GM06990 (cell line): ENCODE results near the gene HSD17B4.
"Not testable (repeated sequence)": the region's sequence is repeated elsewhere in the genome, so short reads cannot be mapped to it uniquely, and the experiment has no call there.

ENCODE experiments used
- DNase-seq: peaks from one replicate; pipeline ENCODE4 v3.0.0-alpha.2; 2011; ENCODE audit not compliant: insufficient read length; ENCODE audit errors: extremely low read depth
- H3K27me3 ChIP-seq: replicated peaks from 2 replicates; pipeline ENCODE4 v1.6.0; 2011; ENCODE audit warnings: low read length; ENCODE audit not compliant: control insufficient read depth, insufficient read depth
- H3K36me3 ChIP-seq: 2 replicates; pipeline ENCODE4 v1.5.1; 2011; ENCODE audit warnings: low read length; ENCODE audit not compliant: control insufficient read depth, insufficient read depth
- H3K4me3 ChIP-seq: replicated peaks from 2 replicates; pipeline ENCODE4 v1.5.1; 2011; ENCODE audit warnings: low read depth, mild to moderate bottlenecking, control low read depth, low read length
- CTCF ChIP-seq: IDR thresholded peaks from 2 replicates; pipeline ENCODE4 v1.5.1; 2011; ENCODE audit warnings: low read length, control low read depth, mild to moderate bottlenecking, inconsistent platforms; ENCODE audit not compliant: insufficient read depth, poor library complexity, severe bottlenecking

The HSD17B4 gene

GRCh38 chr5:119473241-119473640, 20.9 kb downstream of the HSD17B4 start:
- Histone ChIP-seq H3K36me3 (peaks cover 4% of the 10 kb centered on the region), H3K27me3 (no peaks in the 10 kb centered on the region), H3K4me3 (no peak overlapping the region)
- no peak for TF ChIP-seq CTCF
- DNase-seq = no peak

GRCh38 chr5:119476341-119476740, 24.0 kb downstream of the HSD17B4 start:
- peaks cover 2% of the 10 kb centered on the region for H3K36me3 ChIP-seq
- TF ChIP-seq CTCF = no peak
- DNase-seq = no peak

GRCh38 chr5:119478781-119479180, 26.5 kb downstream of the HSD17B4 start:
- Histone ChIP-seq H3K36me3 (peaks cover 2% of the 10 kb centered on the region), H3K4me3 (no peak overlapping the region), H3K27me3 (no peaks in the 10 kb centered on the region)
- DNase-seq = no peak
- no peak for TF ChIP-seq CTCF

More at GRCh38 chr5:119476341-119476740, 24.0 kb downstream of the HSD17B4 start:
- no peaks in the 10 kb centered on the region for H3K27me3 ChIP-seq
- H3K4me3 ChIP-seq = no peak overlapping the region

GRCh38 chr5:119480629-119481028, 28.3 kb downstream of the HSD17B4 start:
- H3K27me3 ChIP-seq, H3K36me3 ChIP-seq, H3K4me3 ChIP-seq, DNase-seq: not testable (repeated sequence)

GRCh38 chr5:119483155-119483554, 30.9 kb downstream of the HSD17B4 start:
- DNase-seq = no peak
- no peak for TF ChIP-seq CTCF
- no peaks in the 10 kb centered on the region for H3K27me3 ChIP-seq
- H3K36me3 ChIP-seq = no peaks in the 10 kb centered on the region; the same call in 1 of the 2 replicates
- no peak overlapping the region for H3K4me3 ChIP-seq

- no peaks in the 10 kb centered on the region for H3K36me3 ChIP-seq
- no peaks in the 10 kb centered on the region for H3K27me3 ChIP-seq
- no peak overlapping the region for H3K4me3 ChIP-seq
- no peak for DNase-seq
- no peak for TF ChIP-seq CTCF
Measured at GRCh38 chr5:119484884-119485283, 32.6 kb downstream of the HSD17B4 start.
